ENCODE measurements around the gene ADSS2.
A peak's percentile ranks its signal among the peaks of the same experiment; 100 is the strongest.
"Not testable (repeated sequence)": the region's sequence is repeated elsewhere in the genome, so short reads cannot be mapped to it uniquely, and the experiment has no call there.

ADSS2 gene

GRCh38 chr1:244365809-244366208 lies 85.9 kb downstream of the ADSS2 start:
- no peak for DNase-seq

GRCh38 chr1:244365262-244365661 lies 86.4 kb downstream of the ADSS2 start:
- not testable (repeated sequence) for DNase-seq

GRCh38 chr1:244362476-244362875 lies 89.2 kb downstream of the ADSS2 start:
- no peak for DNase-seq

GRCh38 chr1:244361764-244362473 lies 89.8 kb downstream of the ADSS2 start:
- DNase-seq, result peak in 2 of 51 donors; percentile 2 to 3
